ENCODE data around the gene NFIC.
"Not testable (repeated sequence)": the region's sequence is repeated elsewhere in the genome, so short reads cannot be mapped to it uniquely, and the experiment has no call there.

The NFIC gene

GRCh38 chr19:3365836-3366752, at the start of gene NFIC:
Gene NFIC, plus strand, starts transcription at chr19:3366583. Its CDS starts 54 bp downstream, at chr19:3366637.
- DNase-seq, result no peak

GRCh38 chr19:3316659-3317207, 49.6 kb upstream of the NFIC start:
- DNase-seq, result no peak

- no peak for DNase-seq
These were observed 46.6 kb upstream of the NFIC start for GRCh38 chr19:3319643-3320353.

GRCh38 chr19:3320354-3320670, 46.1 kb upstream of the NFIC start:
- no peak for DNase-seq

GRCh38 chr19:3320853-3321252, 45.5 kb upstream of the NFIC start:
- no peak for DNase-seq

DNA sequence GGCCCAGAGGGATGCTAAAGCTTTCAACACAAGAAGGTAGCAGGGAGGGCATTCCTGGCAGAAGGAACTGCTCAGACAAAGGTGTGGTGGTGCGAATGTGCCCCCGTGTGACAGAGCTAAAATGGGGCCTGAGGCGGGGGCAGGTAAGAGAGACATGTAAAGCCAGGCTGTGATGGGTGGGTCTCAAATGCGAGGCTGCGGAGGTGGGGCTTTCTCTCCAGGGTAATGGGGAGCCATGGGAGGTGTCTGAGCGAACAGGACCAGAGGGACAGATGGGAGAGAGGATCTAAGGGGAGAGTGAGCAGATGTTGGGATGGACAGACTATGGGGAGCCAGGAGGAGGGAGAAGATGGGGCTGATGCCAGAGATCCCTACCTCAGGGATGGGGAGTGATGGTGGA, 44.7 kb upstream of the NFIC start:
- DNase-seq, result no peak

DNA sequence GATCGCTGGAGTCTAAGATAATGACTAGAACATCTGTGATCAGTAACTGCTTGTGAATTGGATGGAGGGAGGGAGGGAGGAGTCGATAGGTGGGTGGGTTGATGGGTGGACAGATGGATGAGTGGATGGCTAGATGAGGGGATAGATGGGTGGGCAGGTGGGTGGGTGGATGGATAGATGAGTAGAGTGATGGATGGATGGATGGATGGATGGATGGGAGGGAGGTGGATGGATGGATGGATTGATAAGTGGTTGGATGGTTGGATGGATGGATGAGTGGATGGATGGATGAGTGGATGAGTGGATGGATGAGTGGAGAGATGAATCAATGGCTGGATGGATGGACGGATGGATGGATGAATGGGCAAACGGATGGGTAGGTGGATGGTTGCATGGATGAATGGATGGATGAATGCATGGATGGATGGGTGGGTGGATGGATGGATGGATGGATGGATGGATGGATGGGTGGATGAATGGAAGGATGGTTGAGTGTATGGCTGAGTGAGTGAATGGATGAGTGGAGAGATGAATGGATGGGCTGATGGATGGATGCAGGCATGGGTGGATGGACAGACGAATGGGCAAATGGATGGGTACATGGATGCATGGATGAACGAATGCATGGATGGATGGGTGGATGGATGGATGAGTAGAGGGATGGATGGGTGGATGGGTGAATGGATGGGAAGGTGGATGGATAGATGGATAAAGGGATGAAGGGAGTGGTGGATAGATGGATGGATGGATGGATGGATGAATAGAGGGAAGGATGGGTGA, 44.0 kb upstream of the NFIC start:
- no peak for DNase-seq

GRCh38 chr19:3323026-3323425, 43.4 kb upstream of the NFIC start:
- no peak for DNase-seq

DNA sequence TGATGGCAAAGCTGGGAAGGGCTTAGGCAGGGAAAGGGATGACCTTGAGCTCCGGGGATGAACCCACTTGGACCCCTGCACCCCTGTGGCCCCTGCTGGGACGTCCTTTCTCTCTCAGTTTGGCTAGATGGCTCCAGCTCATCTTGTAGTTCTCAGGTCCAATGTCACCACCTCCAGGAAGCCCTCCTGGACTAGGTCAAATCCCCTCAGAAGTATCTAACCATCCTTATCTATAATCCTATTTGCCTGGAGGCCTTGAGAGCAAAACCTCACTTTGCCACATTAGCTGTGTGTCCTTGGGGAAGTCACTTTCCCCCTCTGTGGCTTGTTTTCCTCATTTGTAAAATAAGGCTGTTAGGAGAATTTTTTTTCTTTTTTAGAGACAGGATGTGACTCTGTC, 42.7 kb upstream of the NFIC start:
- DNase-seq, result no peak

GRCh38 chr19:3324405-3324856, 42.0 kb upstream of the NFIC start:
- DNase-seq, result no peak

DNA sequence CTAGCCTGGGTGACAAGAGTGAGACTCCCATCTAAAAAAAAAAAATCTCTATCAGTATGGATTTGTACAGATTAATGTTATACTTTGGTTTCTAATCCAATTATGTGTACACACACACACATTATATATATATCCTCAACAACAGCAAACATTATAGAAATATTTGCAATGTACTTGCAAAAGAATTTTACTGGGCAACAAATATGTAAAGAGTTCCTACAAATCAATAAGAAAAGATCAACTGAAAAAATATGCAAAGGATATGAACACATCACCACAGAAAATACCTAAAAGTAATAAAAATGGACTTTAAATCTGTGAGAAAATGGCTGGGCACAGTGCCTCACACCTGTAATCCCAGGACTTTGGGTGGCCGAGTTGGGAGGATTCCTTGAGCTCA, 40.9 kb upstream of the NFIC start:
- no peak for DNase-seq

- no peak for DNase-seq
These were observed 37.6 kb upstream of the NFIC start for GRCh38 chr19:3328743-3329142.

GRCh38 chr19:3330047-3330446, 36.3 kb upstream of the NFIC start:
- DNase-seq, result no peak

- not testable (repeated sequence) for DNase-seq
These were observed 34.2 kb upstream of the NFIC start for GRCh38 chr19:3332232-3332631.

DNA sequence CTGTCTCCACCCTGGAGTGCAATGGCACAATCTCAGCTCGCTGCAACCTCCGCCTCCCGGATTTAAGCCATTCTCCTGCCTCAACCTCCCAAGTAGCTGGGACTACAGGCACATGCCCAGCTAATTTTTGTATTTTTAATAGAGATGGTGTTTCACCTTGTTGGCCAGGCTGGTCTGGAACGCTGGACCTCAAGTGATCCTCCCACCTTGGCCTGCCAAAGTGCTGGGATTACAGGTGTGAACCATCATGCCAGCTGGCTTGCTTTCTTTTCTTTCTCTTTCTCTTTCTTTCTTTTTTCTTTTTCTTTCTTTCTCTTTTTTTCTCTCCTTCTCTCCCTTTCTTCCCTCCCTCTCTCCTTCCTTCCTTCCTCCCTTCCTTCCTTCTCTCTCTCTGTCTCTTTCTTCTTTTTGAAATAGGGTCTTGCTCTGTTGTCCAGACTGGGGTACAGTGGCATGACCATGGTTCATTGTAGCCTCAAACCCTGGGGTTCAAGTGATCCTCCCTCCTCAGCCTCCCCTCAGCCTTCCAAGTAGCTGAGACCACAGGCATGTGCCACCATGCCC, 33.3 kb upstream of the NFIC start:
- no peak for DNase-seq

- DNase-seq, result no peak
These were observed 32.7 kb upstream of the NFIC start for GRCh38 chr19:3333662-3334061.

DNA sequence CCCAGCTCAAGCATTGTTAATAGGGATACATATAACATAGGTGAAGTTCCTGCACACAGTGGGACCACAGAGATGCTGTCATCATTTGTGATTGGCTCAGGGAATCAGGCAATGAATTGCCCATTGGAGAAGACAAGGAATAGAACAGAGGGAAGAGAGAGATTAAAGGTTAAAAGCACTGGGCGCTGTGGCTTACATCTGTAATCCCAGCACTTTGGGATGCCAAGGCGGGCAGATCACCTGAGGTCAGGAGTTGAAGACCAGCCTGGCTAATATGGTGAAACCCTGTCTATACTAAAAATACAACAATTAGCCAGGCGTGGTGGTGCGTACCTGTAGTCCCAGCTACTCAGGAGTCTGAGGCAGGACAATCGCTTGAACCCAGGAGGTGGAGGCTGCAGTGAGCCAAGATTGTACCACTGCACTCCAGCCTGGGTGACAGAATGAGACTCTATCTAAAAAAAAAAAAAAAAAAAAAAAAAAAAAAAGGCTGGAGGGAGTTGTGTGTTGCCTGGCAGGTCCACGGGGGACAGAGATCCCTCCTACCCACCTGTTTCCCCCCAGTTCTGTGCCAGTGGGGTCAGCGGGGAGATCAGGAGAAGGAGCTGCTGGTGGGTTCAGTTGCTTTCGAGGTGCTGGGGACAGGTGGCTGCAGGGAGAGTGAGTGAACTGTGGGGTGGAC, 31.5 kb upstream of the NFIC start:
- DNase-seq, result not testable (repeated sequence)

DNA sequence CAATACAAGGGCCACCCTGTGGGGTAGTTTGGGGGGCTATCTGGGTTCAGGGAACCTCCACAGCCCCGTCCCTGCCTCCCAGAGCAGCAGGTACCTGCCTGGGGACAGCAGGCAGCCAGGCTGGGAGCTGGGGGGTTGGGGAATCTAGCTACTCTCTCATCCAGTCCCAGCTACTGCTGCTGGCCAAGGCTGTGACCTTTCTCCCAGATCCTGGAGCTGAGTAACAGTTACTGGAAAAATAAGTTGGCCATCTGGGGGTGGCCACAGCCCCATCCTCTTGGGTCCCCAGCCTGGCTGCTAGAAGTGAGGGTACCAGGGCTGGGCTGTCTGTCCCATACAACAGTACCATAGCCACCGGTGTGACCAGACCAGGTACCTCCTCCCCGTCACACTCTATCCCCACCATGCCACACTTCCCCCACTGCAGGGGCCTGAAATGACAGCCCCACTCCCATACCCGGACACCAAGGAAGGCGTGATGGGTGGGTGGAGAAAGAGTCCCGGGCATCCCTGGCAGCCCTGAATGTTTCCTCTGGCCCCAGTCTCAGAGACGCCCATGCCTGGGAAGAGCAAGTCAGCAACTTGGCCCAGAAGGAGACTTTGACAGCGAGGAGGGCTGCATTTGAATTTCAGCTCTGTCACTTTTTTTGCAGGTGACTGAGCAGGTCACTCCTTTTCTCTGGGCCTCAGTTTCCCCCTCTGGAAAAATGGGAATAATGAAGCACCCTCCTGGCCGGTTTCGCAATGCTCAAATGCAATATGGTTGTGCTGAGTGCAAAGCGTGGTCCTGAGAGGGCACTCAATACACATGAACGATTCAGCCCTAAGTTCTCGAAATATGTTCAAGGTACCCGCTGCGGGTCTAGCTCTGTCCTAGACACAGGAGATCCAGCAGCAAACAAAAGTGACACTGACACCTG, 30.7 kb upstream of the NFIC start:
- no peak for DNase-seq

- DNase-seq, result no peak
These were observed 30.1 kb upstream of the NFIC start for GRCh38 chr19:3336351-3336679.

DNA sequence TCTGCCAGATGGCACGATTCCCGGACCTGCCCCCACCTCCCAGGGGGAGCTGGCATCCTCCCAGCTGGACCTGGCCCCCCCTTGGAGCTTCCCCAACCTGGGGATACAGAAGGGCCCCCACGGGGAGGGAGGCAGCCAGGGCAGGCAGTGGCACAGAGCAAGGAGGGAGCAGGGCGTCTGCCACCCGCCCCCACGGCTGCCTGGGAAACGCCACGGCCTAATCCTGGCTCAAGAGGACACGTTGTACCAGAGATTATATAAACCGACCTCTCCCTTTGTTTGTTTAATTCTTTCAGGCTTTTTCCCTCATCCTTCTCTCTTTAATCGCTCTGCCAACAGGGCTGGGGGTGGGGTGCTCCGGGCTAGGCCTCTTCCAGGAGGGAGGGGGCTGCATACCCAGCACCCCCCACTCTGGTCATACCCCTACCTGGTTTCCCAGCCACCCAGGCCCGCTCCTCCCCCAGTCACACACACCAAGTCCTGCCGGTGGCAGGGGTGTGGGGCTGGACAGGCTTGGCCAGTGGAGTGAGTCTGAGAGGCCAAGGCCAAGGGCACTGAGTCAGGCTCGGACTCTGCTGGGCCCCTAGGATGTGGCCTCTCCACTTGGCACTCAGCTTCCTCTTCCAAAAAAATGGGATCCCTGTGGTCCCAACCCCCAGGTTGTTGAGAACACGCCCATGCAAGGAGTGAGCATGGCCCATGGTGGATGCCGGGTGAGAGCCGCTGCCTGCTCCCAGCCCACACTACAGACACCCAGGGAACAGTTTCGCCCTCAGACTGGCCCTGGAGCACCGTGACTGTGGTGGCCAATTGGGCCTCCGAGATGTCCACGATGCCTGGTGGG, 29.5 kb upstream of the NFIC start:
- no peak for DNase-seq

All from GOT3 (cell line).